Keratinocyte (primary cell): ENCODE measurements around the gene VPS37B. TPM values are rescaled to one million over a fixed set of nuclear protein-coding genes. Genes with fewer than 3 reads are reported as not detected.

Experiments used
- DNase-seq: peaks from one replicate; pipeline ENCODE4 v3.0.0-alpha.2; 2011; ENCODE audit warnings: low read depth, missing footprints, low spot score
- FAIRE-seq: peaks from 2 replicates; lab custom pipeline; 2011; peaks lifted over from hg19 to GRCh38; lab: Jason Lieb, UNC
- H2AFZ ChIP-seq: 2 replicates; pipeline ENCODE4 v1.6.0; 2012; ENCODE audit warnings: low read length, control low read depth, inconsistent platforms; ENCODE audit not compliant: control insufficient read depth
- H3K27ac ChIP-seq: 2 replicates; pipeline ENCODE4 v1.5.1; 2011; ENCODE audit warnings: low read length; ENCODE audit not compliant: control insufficient read depth, insufficient read depth
- H3K27me3 ChIP-seq: 3 replicates; pipeline ENCODE4 v1.6.0; 2011; ENCODE audit warnings: low read length; ENCODE audit not compliant: control insufficient read depth, insufficient read depth; ENCODE audit errors: extremely low read depth
- H3K36me3 ChIP-seq, 2 experiments: 2 replicates in 1 of 2; 3 replicates in 1 of 2; pipeline ENCODE4 v1.5.1; 2011; ENCODE audit warnings: low read length in 2 of 2, mild to moderate bottlenecking in 1 of 2; ENCODE audit not compliant: control insufficient read depth in 2 of 2, insufficient read depth in 2 of 2; ENCODE audit errors: extremely low read depth in 1 of 2
- H3K4me1 ChIP-seq: 3 replicates; pipeline ENCODE4 v1.5.1; 2011; ENCODE audit warnings: low read length; ENCODE audit not compliant: control insufficient read depth, insufficient read depth; ENCODE audit errors: extremely low read depth
- H3K4me2 ChIP-seq: 3 replicates; pipeline ENCODE4 v1.6.0; 2011; ENCODE audit warnings: low read depth, low read length; ENCODE audit not compliant: control insufficient read depth, insufficient read depth; ENCODE audit errors: extremely low read depth
- H3K4me3 ChIP-seq, 3 experiments: fragments of 200-600 bp in 1 of 3; sonication (generic) in 1 of 3; 2 replicates in 2 of 3; 3 replicates in 1 of 3; pipeline ENCODE4 v1.5.1; 2011 to 2016; ENCODE audit warnings: low read length in 3 of 3, mild to moderate bottlenecking in 3 of 3, control low read depth in 2 of 3, inconsistent platforms in 1 of 3, low read depth in 1 of 3, mixed read lengths in 1 of 3, mixed run types in 1 of 3, moderate library complexity in 1 of 3; ENCODE audit not compliant: control insufficient read depth in 2 of 3, insufficient read depth in 2 of 3; ENCODE audit errors: extremely low read depth in 1 of 3
- H3K79me2 ChIP-seq: 2 replicates; pipeline ENCODE4 v1.6.0; 2012; ENCODE audit warnings: low read length; ENCODE audit not compliant: control insufficient read depth, insufficient read depth
- H3K9ac ChIP-seq: 3 replicates; pipeline ENCODE4 v1.6.0; 2011; ENCODE audit warnings: low read length; ENCODE audit not compliant: control insufficient read depth, insufficient read depth; ENCODE audit errors: extremely low read depth
- H3K9me1 ChIP-seq: 3 replicates; pipeline ENCODE4 v1.6.0; 2011; ENCODE audit warnings: low read length; ENCODE audit not compliant: control insufficient read depth, insufficient read depth; ENCODE audit errors: extremely low read depth
- H3K9me3 ChIP-seq: 2 replicates; pipeline ENCODE4 v1.5.1; 2012; ENCODE audit warnings: low read depth, low read length; ENCODE audit not compliant: control insufficient read depth
- H4K20me1 ChIP-seq: 3 replicates; pipeline ENCODE4 v1.6.0; 2011; ENCODE audit warnings: low read length; ENCODE audit not compliant: control insufficient read depth, insufficient read depth; ENCODE audit errors: extremely low read depth
- EZH2 ChIP-seq: IDR thresholded peaks from one replicate; pipeline ENCODE4 v1.6.1; 2012; ENCODE audit warnings: inconsistent platforms, mild to moderate bottlenecking, low read length, moderate library complexity
- dilution Hi-C: fragments of 300-500 bp; cut with MboI; formaldehyde crosslinking; loops from one replicate; pipeline ENCODE4 v1.7.0; 2020; ENCODE audit warnings: low sequenced_read_pairs; ENCODE audit not compliant: extremely low pct_ligation_motif_present
- polyA plus RNA-seq, 5 experiments: library from polyadenylated mRNA; depleted of rRNA in 3 of 5; stranded (reverse) in 3 of 5; stranded (forward) in 1 of 5; unstranded in 1 of 5; fragments of >200 nt; gene quantifications; 1 replicate in 1 of 5; 2 replicates in 3 of 5; 3 replicates in 1 of 5; pipeline versions ENCODE4 v1.2.1 to v1.2.3, GENCODE V29; 2011 to 2012; ENCODE audit warnings: missing spikeins in 2 of 5, low read depth in 1 of 5, low replicate concordance in 1 of 5
- TF ChIP-seq, protein P1 (sequence below), 3 experiments: IDR thresholded peaks in 1 of 3; conservative IDR thresholded peaks in 1 of 3; optimal IDR thresholded peaks in 1 of 3; 2 replicates in 2 of 3; 3 replicates in 1 of 3; pipeline versions ENCODE3 to v1.5.1; 2011; ENCODE audit warnings: low read length in 3 of 3, mild to moderate bottlenecking in 3 of 3, moderate library complexity in 2 of 3, control low read depth in 1 of 3, inconsistent platforms in 1 of 3; ENCODE audit not compliant: insufficient read depth in 2 of 3; ENCODE audit errors: extremely low read depth in 1 of 3

The VPS37B gene
- polyA plus RNA-seq, 1 donor (not counting 4 experiments of a cell fraction or from before 2014, with no cell fraction given): 34.1 TPM

GRCh38 chr12:122845865-122846621, 49.9 kb downstream of the VPS37B start:
- Histone ChIP-seq H3K4me2 (no peak overlapping the region), H3K36me3 (peaks cover 3% of the 10 kb centered on the region in 2 experiments), H3K9me3 (no peaks in the 10 kb centered on the region), H4K20me1 (no peaks in the 10 kb centered on the region), H3K4me1 (peaks cover 32% of the 10 kb centered on the region), H3K27me3 (no peaks in the 10 kb centered on the region), H3K4me3 (no peak overlapping the region), H2AFZ (no peak overlapping the region), H3K9me1 (peaks cover 3% of the 10 kb centered on the region), H3K27ac (no peak overlapping the region), H3K79me2 (peaks cover 64% of the 10 kb centered on the region), H3K9ac (peak overlapping the region; percentile 33)
- DNase-seq (no peak), FAIRE-seq (no peak)
- TF ChIP-seq, protein P1, sequence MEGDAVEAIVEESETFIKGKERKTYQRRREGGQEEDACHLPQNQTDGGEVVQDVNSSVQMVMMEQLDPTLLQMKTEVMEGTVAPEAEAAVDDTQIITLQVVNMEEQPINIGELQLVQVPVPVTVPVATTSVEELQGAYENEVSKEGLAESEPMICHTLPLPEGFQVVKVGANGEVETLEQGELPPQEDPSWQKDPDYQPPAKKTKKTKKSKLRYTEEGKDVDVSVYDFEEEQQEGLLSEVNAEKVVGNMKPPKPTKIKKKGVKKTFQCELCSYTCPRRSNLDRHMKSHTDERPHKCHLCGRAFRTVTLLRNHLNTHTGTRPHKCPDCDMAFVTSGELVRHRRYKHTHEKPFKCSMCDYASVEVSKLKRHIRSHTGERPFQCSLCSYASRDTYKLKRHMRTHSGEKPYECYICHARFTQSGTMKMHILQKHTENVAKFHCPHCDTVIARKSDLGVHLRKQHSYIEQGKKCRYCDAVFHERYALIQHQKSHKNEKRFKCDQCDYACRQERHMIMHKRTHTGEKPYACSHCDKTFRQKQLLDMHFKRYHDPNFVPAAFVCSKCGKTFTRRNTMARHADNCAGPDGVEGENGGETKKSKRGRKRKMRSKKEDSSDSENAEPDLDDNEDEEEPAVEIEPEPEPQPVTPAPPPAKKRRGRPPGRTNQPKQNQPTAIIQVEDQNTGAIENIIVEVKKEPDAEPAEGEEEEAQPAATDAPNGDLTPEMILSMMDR (optimal IDR thresholded peaks at IDR 0.05 in 1 of 3, IDR thresholded peaks at IDR 0.05 in 1 of 3, conservative IDR thresholded peaks at IDR 0.05 in 1 of 3; ENCODE audit: extremely low read depth in 1 of 3, insufficient read depth in 2 of 3, low read length in 3 of 3): no peak
- no peak for TF ChIP-seq EZH2
- dilution Hi-C loops: no loop called here

GRCh38 chr12:122845041-122845864, 50.7 kb downstream of the VPS37B start:
- Histone ChIP-seq H3K9me3 (no peaks in the 10 kb centered on the region), H3K27ac (no peak overlapping the region), H3K36me3 (peaks cover 0 to 3% of the 10 kb centered on the region in 2 experiments), H3K4me3 (no peak overlapping the region), H3K9me1 (peaks cover 3% of the 10 kb centered on the region), H3K9ac (peak overlapping the region; percentile 33), H3K79me2 (peaks cover 69% of the 10 kb centered on the region), H4K20me1 (no peaks in the 10 kb centered on the region), H2AFZ (no peak overlapping the region), H3K27me3 (no peaks in the 10 kb centered on the region), H3K4me1 (peaks cover 40% of the 10 kb centered on the region), H3K4me2 (no peak overlapping the region)
- DNase-seq (no peak), FAIRE-seq (no peak)
- dilution Hi-C loops: no loop called here
- TF ChIP-seq, protein P1 (optimal IDR thresholded peaks at IDR 0.05 in 1 of 3, IDR thresholded peaks at IDR 0.05 in 1 of 3, conservative IDR thresholded peaks at IDR 0.05 in 1 of 3; ENCODE audit: extremely low read depth in 1 of 3, insufficient read depth in 2 of 3, low read length in 3 of 3): no peak
- no peak for TF ChIP-seq EZH2
